Esophagus squamous epithelium (tissue), 5 donors: ENCODE results near the gene GNL2. TPM values are rescaled to one million over a fixed set of nuclear protein-coding genes. Genes with fewer than 3 reads are reported as not detected.
"Not testable (repeated sequence)": the region's sequence is repeated elsewhere in the genome, so short reads cannot be mapped to it uniquely, and the experiment has no call there.

Experiments used
- DNase-seq: peaks from one replicate; lab custom pipeline; 2025; lab: John Stamatoyannopoulos, UW
- H3K27ac ChIP-seq, 4 donors: fragments of 200-600 bp; sonication (generic); one replicate each; pipeline ENCODE4 v1.5.1; 2016 to 2019; ENCODE audit warnings: mild to moderate bottlenecking in 1 of 4
- H3K27me3 ChIP-seq, 4 donors: fragments of 200-600 bp; sonication (generic); 1 replicate in 3 of 4; 2 replicates in 1 of 4; pipeline versions ENCODE4 v1.5.1 to v1.6.0; 2017 to 2021; ENCODE audit warnings: antibody characterized with exemption in 1 of 4
- H3K36me3 ChIP-seq, 3 donors: fragments of 200-600 bp; sonication (generic); one replicate each; pipeline ENCODE4 v1.5.1; 2016 to 2019
- H3K4me1 ChIP-seq, 3 donors: fragments of 200-600 bp; sonication (generic); one replicate each; pipeline ENCODE4 v1.5.1; 2017 to 2019
- H3K4me3 ChIP-seq, 4 donors: fragments of 200-600 bp; sonication (generic); 1 replicate in 3 of 4; 2 replicates in 1 of 4; pipeline ENCODE4 v1.5.1; 2016 to 2019; ENCODE audit warnings: mild to moderate bottlenecking in 2 of 4, moderate library complexity in 1 of 4
- H3K9me3 ChIP-seq, 3 donors: fragments of 200-600 bp; sonication (generic); one replicate each; pipeline ENCODE4 v1.5.1; 2016 to 2019
- CTCF ChIP-seq, 6 experiments: fragments of 450-650 bp in 4 of 6; fragments of 200-600 bp in 2 of 6; sonication (generic) in 2 of 6; IDR thresholded peaks; one replicate each; pipeline ENCODE4 v1.5.1; 2016 to 2019; ENCODE audit warnings: antibody characterized with exemption in 6 of 6, mild to moderate bottlenecking in 4 of 6, moderate library complexity in 4 of 6
- POLR2A ChIP-seq, 4 donors: fragments of 450-650 bp; IDR thresholded peaks; one replicate each; pipeline ENCODE4 v1.6.1; 2017; ENCODE audit warnings: antibody characterized with exemption in 4 of 4, mild to moderate bottlenecking in 4 of 4, moderate library complexity in 3 of 4
- WGBS, 2 donors: methylation state at CpG; one replicate each; pipeline ENCODE4 v1.1.5; 2018; 5-methylcytosine and 5-hydroxymethylcytosine counted together
- intact Hi-C: fragments of 100-400 bp; cut with DNase I; formaldehyde crosslinking; loops from one replicate; pipeline ENCODE4 v1.15.0; 2022
- total RNA-seq, 4 donors: library from RNA; depleted of rRNA; stranded (reverse); fragments of >200 nt; gene quantifications; one replicate each; pipeline ENCODE4 v1.1.0, GENCODE V29; 2016
- donor health status: DM: yes; HTN: yes; CAD: no.

GNL2 gene
- total RNA-seq, 4 donors from 2014 or later, result 27.5 to 53.2 (median 37.1) TPM

- intact Hi-C loops, result no loop called here
- Histone ChIP-seq H3K4me1 (no peaks in the 10 kb centered on the region), H3K4me3 (no peak overlapping the region), H3K27ac (no peak overlapping the region), H3K36me3 (peaks cover 0 to 55% (median 26%) of the 10 kb centered on the region in 3 donors), H3K27me3 (no peaks in the 10 kb centered on the region), H3K9me3 (no peaks in the 10 kb centered on the region)
- TF ChIP-seq CTCF (IDR thresholded peaks at IDR 0.05) (no peak), POLR2A (IDR thresholded peaks at IDR 0.05) (no peak)
- DNase-seq, result no peak
- 82 to 100% methylated on average over 1 of the region's 1 CpG for WGBS, 2 donors
Observed at GRCh38 chr1:37562984-37563383, 32.8 kb downstream of the GNL2 start.

- DNase-seq, result no peak
- no peaks in the 10 kb centered on the region for H3K9me3 ChIP-seq
- H3K27me3 ChIP-seq, result no peaks in the 10 kb centered on the region
- H3K27ac ChIP-seq, result no peak overlapping the region
- intact Hi-C loops, result no loop called here
- TF ChIP-seq CTCF (IDR thresholded peaks at IDR 0.05) (peak in 4 of 6 experiments; percentile 13 to 50 (median 32)), POLR2A (IDR thresholded peaks at IDR 0.05) (no peak)
- H3K4me1 ChIP-seq, result peaks cover 0 to 12% (median under 1%) of the 10 kb centered on the region in 3 donors
- H3K4me3 ChIP-seq, result no peak overlapping the region
- 78 to 88% methylated on average over 7 to 17 of the region's 21 CpGs for WGBS, 2 donors
- peaks cover 0 to 39% (median 11%) of the 10 kb centered on the region in 3 donors for H3K36me3 ChIP-seq
Observed at GRCh38 chr1:37561133-37562132, 34.3 kb downstream of the GNL2 start.

- WGBS, 2 donors, result 66 to 69% methylated on average over 9 to 10 of the region's 10 CpGs
- DNase-seq, result no peak
- Histone ChIP-seq H3K9me3 (no peaks in the 10 kb centered on the region), H3K27me3 (no peaks in the 10 kb centered on the region), H3K27ac (no peak overlapping the region), H3K36me3 (peaks cover 0 to 31% (median 8%) of the 10 kb centered on the region in 3 donors), H3K4me3 (no peak overlapping the region), H3K4me1 (peaks cover 0 to 20% (median 4%) of the 10 kb centered on the region in 3 donors)
- TF ChIP-seq POLR2A (IDR thresholded peaks at IDR 0.05), result no peak
- no peak for TF ChIP-seq CTCF (IDR thresholded peaks at IDR 0.05)
- intact Hi-C loops, result no loop called here
Observed at GRCh38 chr1:37560401-37561132, 35.2 kb downstream of the GNL2 start.

- not testable (repeated sequence) for H3K9me3 ChIP-seq, H3K27ac ChIP-seq, DNase-seq, H3K4me3 ChIP-seq, H3K27me3 ChIP-seq
- intact Hi-C loops, result loop anchor here (10.0 kb wide), 1 partner anchor 125 kb away; no protein-coding TSS in a partner anchor
- H3K4me1 ChIP-seq, result peaks cover 0 to 20% (median 4%) of the 10 kb centered on the region in 3 donors
- 73 to 75% methylated on average over 10 to 12 of the region's 12 CpGs for WGBS, 2 donors
- H3K36me3 ChIP-seq, result peaks cover 0 to 25% (median 2%) of the 10 kb centered on the region in 3 donors
Observed at GRCh38 chr1:37559957-37560379, 35.8 kb downstream of the GNL2 start.

GRCh38 chr1:37559080-37559479 is 36.7 kb downstream of the GNL2 start:
- intact Hi-C loops, result loop anchor here (10.0 kb wide), 1 partner anchor 126 kb away; no protein-coding TSS in a partner anchor
- Histone ChIP-seq H3K27me3 (no peaks in the 10 kb centered on the region), H3K9me3 (no peaks in the 10 kb centered on the region), H3K4me1 (peaks cover 0 to 24% (median 7%) of the 10 kb centered on the region in 3 donors), H3K4me3 (no peak overlapping the region), H3K27ac (no peak overlapping the region), H3K36me3 (peaks cover 0 to 17% (median 0%) of the 10 kb centered on the region in 3 donors)
- no peak for DNase-seq
- TF ChIP-seq CTCF (IDR thresholded peaks at IDR 0.05) (no peak), POLR2A (IDR thresholded peaks at IDR 0.05) (no peak)
- WGBS, 2 donors, result 83 to 90% methylated on average over 1 to 7 of the region's 7 CpGs
